Epithelial cell of proximal tubule (primary cell): Measurements from ENCODE around the gene B3GAT1. TPM values are rescaled to one million over a fixed set of nuclear protein-coding genes. Genes with fewer than 3 reads are reported as not detected.

Experiments
- DNase-seq: peaks from one replicate; pipeline ENCODE4 v3.0.0-alpha.2; 2011; ENCODE audit warnings: low read depth
- H3K4me3 ChIP-seq: 2 replicates; pipeline ENCODE4 v1.5.1; 2011; ENCODE audit warnings: low read depth, mild to moderate bottlenecking, low read length
- total RNA-seq: library from RNA; depleted of rRNA; stranded (reverse); fragments of >200 nt; gene quantifications from 2 replicates; pipeline ENCODE4 v1.2.3, GENCODE V29; 2015
- TF ChIP-seq, protein P1 (sequence below): conservative IDR thresholded peaks from 2 replicates; pipeline ENCODE4 v1.5.1; 2012; ENCODE audit warnings: low read depth, mild to moderate bottlenecking, low read length

Gene B3GAT1
- total RNA-seq, 1 donor from 2014 or later = not detected

DNA sequence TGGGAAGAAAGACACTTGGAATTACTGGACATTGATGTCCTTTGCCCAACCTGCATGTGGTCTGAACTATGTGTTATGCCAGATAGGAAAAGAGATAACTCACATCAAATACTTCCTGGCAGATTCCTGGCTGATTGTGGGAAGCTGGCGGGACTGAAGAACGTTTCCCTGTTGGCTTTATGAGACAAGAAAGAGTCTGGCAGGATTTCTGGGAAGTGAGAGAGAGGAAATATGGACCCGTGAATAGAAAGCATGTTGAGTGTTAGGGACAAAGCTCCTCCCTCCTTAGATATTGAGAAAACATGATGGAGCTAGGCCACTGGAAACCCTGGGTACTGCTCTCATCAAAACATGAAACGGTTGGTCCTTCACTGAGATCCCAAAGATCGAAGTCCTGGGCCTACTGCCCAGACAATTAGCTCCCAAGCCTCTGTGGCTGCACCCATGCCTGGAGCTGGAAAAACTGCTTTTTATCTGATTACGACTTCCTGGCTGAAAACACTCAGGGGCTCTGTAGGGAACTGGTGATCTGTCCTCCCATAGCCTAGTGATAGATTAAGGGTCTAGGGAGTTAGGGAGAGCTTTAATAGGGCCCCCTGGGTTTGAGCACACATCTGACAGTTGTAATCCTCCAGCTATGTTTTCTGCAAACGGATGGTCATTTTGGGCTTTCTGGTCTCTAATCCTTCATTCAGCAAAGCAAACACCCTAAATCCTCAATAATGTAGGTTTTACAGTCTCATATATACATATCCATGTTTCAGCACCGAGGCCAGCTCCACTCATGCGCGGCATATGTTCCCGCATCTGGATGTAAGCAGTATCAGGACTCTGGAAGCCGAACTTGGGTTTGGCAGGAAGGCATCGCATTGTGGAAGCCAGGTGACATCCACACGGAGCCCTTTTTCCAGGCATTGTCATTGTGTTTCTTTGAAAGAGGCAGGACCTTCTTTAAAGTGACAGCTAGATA, 6.1 kb upstream of the B3GAT1 start:
- no peak for DNase-seq
- no peak overlapping the region for H3K4me3 ChIP-seq
- TF ChIP-seq, protein P1, sequence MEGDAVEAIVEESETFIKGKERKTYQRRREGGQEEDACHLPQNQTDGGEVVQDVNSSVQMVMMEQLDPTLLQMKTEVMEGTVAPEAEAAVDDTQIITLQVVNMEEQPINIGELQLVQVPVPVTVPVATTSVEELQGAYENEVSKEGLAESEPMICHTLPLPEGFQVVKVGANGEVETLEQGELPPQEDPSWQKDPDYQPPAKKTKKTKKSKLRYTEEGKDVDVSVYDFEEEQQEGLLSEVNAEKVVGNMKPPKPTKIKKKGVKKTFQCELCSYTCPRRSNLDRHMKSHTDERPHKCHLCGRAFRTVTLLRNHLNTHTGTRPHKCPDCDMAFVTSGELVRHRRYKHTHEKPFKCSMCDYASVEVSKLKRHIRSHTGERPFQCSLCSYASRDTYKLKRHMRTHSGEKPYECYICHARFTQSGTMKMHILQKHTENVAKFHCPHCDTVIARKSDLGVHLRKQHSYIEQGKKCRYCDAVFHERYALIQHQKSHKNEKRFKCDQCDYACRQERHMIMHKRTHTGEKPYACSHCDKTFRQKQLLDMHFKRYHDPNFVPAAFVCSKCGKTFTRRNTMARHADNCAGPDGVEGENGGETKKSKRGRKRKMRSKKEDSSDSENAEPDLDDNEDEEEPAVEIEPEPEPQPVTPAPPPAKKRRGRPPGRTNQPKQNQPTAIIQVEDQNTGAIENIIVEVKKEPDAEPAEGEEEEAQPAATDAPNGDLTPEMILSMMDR = no peak

DNA sequence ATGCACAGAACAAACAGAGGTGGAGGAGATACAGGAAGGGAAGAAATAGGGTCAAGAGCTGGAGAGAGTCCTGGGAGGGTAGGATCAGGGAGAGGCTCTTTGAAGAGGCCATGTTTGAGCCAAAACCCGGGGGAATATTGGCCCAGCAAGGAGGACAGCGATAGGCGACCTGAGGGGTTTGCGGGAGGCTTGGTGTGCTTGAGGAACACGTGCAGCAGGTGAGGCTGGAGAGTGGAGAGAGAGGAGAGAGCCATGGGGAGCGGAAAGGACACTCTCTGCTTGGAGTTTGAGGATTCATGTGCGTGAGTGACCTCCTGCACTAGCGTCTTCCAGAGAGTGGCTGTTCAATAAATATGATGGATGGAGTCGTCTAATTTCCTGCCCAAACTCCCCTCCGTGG, 4.7 kb upstream of the B3GAT1 start:
- no peak for DNase-seq
- TF ChIP-seq, protein P1 = no peak
- H3K4me3 ChIP-seq = no peak overlapping the region

DNA sequence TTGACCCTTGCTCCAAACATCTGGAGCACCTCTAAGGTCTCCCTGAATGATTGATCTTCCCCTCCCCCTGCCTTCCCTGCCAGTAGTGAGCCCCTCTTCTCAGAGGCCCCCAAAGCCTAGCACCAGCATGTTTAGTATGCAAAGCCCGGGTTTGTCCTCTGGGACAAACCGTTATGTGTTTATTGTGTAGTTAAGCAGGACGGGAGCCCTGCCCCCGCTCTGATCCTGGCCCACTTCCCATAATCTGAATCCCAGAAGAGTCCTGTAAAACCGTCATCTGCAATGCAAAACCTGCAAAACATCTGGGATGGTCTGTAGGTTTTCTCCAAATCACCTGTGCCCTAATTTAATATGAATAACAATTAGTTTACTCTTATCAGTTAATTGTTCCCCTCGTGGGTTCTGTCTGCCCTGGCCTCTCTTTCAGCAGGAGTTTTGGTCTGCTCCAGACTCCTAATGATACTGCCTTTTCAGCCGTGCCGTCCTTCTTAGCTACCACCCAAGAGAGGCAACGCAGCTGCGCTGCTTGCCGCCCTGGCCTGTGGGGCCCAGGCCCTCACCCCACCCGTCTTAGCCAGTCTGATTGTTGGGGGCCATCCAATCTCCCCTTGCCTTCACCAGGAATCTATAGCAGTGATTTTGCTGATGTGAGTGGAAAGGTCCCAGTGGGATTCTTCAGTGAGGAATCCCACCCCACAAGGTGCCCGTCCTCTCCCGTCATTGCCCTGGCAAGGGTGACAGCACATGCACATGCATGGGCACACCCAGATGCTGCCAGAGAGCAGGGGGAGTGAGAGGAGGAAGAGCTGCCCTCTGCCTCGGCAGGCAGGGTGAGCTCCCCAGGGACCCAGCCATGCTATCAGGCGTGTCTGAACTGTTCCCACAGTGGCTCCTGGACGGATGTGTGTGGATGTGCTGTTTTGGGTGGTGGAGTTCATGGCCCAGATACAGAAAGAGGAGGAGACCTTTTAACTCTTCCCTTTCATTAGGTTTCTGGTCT, 3.0 kb upstream of the B3GAT1 start:
- H3K4me3 ChIP-seq = no peak overlapping the region
- DNase-seq = no peak
- TF ChIP-seq, protein P1 = no peak

DNA sequence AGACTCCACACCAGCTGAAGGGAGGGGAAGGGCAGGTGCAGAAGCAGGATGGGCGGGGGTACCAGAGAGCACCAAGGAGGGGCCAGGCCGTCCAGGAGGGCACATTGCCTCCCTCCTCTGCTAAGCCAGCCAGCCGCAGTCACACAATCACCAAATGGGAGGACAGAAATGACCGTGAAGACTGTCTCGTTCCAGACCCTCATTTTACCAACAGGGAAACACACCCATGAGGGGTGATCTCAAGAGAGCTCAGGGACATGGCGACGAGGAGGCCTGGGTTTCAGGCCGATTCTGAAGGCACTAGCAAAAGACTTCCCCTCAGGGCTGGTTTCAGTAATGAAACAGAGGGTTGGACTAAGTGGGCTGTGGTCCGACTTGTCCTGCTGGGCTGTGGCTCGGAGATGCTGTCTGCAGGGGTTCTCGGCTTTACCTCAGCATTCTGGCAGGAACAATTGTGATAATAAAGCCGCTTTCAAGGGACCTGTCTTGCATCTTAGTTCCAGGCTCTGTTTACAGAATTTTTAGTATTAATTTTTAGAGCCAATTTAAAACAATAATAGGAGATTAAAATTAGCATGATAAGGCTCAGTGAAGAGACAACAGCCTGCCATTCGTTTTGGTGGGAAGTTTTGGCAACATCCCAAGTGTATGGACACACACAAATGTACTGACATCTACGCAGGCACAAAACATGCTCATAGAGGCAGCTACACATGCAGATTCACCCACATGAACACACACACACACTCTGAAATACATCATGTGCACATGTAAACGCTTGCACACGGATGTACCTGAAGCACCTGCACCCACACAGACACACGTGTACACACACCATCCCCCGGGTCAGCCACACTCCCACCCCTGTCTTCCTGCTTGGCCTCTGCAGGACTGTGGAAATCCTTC, 2.0 kb upstream of the B3GAT1 start:
- TF ChIP-seq, protein P1 = no peak
- no peak for DNase-seq

DNA sequence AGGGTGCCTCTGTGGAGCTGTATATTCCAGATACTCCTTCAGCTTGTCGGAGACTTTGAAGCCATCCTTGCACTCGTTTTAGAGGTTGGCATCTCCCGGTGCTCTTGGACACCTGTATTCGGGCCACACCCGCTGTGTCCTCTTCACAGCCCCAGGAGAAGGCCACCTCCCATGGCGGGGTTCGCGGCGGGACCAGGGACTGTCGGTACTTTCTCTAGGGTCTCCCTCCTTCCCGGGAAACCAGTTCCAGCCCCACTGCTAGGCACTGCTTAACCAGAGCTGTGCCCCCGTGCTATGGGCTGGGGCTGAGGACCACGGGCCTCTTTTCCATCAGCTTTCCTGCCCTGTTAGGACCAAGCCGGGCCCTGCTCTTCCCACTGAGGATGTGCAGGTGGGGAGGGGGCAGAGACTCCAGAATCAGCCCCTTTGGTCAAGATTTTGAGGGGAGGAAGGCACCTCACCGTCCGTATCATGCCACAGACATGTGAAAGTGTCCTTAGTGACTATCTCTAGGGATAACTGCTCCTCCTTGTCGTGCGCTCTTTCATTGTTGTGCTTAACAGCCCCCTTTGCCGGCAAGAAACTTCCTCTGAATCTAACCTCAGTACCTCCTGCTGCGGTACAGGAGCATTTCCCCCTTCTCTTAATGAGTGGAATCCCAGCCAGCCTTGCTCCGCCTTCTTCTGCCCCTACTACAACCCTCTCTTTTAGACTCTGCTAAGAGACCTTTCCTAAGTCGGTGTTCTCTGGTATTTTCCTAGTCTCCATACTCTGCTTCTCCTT, 1.2 kb upstream of the B3GAT1 start:
- H3K4me3 ChIP-seq = peak overlapping the region; percentile 52
- no peak for DNase-seq
- TF ChIP-seq, protein P1 = no peak

More for the DNA sequence above, 2.0 kb upstream of the B3GAT1 start:
- no peak overlapping the region for H3K4me3 ChIP-seq
